HG02970 (cell line): ENCODE measurements around the gene YBX2.

Source experiments
- ATAC-seq: cut with Tn5 transposase; IDR thresholded peaks from one replicate; pipeline ENCODE4 v1.9.1; 2021; ENCODE audit warnings: mild to moderate bottlenecking, moderate library complexity, moderate number of reproducible peaks; ENCODE audit not compliant: unreplicated experiment, low FRiP score

YBX2 gene

GRCh38 chr17:7306911-7307685, 12.7 kb upstream of the YBX2 start, which contains the start of gene EIF5A:
TSS of gene EIF5A (plus strand) at chr17:7307628. CDS start at chr17:7309636, 2,008 bp downstream.
- peak; percentile 68 for ATAC-seq

DNA sequence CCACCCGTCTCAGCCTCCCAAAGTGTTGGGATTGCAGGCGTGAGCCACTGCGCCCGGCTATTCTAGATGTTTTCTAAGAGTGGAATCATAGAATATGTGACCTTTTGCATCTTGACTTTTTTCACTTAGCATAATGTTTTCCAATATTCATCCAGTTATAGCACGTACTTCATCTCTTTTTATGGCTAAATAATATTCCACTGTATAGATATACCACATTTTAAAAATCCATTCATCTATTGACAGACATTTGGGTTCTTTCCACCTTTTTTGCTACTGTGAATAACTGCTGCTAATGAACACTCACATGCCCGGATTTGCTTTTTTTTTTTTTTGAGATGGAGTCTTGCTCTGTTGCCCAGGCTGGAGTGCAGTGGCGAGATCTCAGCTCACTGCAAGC, 9.7 kb upstream of the YBX2 start:
- ATAC-seq = no peak

GRCh38 chr17:7296189-7296861, 1.9 kb upstream of the YBX2 start:
- no peak for ATAC-seq

- no peak for ATAC-seq
Measured at GRCh38 chr17:7295230-7296180, 1.1 kb upstream of the YBX2 start.

DNA sequence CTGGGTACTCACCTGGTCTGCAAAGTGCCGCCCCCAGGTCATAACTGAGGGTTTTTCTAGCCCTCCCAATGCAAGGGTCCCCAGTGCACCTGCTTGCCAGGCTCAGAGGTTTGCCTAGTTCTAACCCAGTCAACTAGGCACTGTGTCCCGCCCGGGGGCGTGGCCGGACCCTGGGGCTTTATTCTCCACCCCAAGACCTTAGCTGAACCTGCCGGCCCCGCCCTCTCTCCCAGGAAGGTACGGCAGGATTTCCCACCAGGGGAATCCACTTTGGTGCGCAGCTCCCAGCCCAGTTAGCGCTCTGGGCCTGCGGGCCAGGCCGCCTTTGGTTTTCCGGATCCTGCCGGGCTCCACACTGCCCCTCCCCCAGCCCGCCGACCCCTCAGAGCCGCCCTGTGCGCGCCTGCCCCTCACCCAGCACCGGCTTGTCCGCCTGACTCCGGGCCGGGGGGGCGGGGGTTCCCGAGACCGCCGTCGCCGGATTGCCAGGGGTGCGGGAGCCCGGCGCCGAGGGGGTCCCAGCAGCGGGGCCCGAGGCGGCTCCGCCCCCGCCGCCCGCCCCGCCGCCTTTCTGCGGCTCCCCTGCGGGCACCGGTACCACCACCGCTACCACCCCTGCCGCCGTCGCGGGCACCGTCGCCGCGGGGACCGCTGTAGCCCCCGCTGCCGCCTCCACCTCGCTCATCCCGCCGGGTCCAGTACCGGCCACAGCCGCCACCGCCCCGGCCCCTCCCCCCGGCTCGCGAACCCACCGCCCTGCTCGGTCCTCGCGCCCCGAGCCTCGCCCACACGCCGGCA, 424 bp downstream of the YBX2 start:
- no peak for ATAC-seq

- ATAC-seq = no peak
Measured at GRCh38 chr17:7293159-7293558, 1.3 kb downstream of the YBX2 start.

DNA sequence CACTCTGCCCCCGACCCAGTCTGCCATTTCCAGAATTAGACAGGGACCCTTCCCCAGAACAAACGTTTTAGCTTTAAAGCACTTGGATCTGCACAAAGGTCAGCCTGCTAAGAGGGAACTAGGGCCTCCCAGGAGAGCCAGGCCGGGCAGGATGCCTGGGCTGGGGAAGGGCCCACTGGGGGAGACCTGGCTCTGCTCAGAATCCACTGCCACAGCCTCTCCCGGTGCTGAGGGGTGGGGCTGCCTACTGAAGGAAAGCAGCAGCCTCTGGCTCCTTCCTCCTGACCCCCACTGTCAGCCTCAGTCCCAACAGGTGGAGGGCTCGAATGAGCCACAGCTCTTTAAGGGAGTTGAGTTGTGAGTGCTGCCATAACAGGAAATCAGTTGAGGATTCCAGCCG, 1.7 kb downstream of the YBX2 start:
- no peak for ATAC-seq

- ATAC-seq = no peak
Measured at GRCh38 chr17:7292194-7292593, 2.2 kb downstream of the YBX2 start.

DNA sequence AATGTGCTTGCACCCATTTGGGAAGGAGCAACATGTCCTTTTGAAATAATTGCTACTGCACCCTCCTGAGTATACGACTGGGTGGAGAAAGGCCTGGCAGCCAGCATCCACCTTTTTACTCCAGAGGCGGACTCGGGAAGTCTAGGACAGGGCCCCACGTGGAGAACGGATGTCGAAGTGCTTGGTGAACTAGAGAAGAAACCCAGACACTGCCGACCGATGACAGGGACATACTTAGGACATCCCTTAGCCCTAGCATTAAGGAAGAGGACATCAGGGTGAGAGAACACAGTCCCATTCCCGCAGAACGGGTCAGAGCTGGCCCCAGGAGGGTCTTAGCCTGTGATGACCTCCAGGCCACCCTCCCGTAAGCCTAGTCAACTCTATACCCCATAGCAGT, 3.8 kb downstream of the YBX2 start:
- ATAC-seq = no peak

DNA sequence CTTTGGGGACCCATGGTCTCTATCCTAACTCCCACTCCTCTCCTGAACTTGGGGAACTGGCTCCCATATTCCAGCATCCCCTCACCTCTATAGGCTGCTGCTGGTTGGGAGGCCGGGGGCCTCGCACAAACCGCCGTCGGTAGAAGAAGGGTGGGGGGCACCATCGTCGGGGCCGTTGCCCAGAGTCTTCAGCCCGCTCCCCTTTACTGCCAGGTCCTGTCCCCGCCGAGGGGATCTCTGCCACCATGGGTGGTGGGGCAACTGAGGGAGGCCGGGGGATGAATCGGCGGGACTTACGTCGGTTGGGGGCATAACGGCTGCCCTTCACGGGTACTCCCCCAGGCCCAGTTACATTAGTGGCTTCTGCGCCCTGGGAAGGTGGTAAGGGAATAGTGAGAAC, 4.3 kb downstream of the YBX2 start:
- ATAC-seq = no peak

DNA sequence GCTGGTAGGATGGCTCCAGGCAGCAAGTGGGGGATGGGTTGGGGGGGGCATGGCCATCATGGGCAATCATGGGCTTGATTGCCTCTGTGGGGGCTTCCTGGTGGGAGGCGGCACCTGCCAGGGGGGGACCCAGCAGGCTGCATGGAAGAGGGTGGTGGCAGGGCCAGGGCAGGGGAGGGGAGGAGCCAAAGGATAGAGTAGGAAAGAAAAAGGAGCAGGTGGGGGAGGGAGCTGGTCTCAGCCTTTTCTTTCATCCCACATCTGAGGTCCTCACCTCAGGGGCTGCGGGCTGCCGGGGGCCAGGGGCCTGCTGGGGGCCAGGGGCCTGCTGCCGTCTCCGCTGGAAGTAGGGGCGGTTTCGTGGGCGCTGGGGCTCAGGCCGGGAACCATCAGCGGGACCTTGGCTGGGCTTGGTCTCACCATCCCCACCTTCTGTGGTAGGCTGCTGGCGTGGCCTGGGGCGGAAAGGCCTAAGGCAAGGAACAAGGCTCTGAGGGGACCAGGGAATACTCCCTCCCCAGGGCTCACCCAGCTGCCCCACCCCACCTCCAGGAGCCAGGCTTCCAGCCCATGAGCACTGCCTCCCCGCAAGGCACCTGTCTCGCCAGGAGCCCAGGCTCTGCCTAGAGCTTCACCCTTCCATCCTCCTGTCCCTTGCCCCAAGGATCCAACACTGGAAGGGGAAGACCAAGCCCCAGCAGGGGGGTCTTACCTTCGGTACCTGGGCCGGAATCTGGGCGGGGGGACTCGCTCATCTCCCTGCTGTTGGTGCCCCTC, 5.0 kb downstream of the YBX2 start:
- no peak for ATAC-seq

GRCh38 chr17:7285679-7286078, 8.8 kb downstream of the YBX2 start:
- ATAC-seq = no peak

DNA sequence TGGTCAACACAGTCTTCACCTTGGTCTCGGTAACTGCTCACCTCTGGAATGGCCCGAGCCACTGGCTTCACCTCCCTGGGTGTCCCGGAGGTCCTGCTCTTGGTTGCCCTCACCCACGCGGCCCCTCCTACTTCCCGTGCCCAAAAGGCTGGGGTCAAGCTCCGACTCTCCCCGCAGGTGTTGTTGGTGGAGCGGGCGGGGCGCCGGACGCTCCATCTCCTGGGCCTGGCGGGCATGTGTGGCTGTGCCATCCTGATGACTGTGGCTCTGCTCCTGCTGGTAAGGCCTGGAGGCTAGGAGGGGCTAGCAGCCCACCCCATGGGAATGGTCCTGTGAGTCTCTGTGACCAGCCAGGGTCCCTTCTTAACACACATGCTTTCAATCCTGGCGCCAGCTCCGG, 9.5 kb downstream of the YBX2 start:
- no peak for ATAC-seq

DNA sequence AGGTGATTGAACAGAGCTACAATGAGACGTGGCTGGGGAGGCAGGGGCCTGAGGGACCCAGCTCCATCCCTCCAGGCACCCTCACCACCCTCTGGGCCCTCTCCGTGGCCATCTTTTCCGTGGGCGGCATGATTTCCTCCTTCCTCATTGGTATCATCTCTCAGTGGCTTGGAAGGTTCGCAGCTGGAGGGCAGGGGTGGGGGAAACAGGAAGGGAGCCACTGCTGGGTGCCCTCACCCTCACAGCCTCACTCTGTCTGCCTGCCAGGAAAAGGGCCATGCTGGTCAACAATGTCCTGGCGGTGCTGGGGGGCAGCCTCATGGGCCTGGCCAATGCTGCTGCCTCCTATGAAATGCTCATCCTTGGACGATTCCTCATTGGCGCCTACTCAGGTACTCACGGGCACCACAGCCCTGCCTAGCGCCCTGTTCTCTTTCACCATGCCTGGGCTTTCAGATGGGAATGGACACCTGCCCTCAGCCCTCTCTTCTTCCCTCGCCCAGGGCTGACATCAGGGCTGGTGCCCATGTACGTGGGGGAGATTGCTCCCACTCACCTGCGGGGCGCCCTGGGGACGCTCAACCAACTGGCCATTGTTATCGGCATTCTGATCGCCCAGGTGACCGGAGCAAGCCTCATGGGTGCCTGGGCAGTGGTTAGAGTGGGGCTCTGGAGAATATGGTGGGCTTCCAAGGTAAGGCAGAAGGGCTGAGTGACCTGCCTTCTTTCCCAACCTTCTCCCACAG, 10.8 kb downstream of the YBX2 start:
- ATAC-seq = no peak

GRCh38 chr17:7282752-7283321, 11.6 kb downstream of the YBX2 start:
- ATAC-seq = no peak

DNA sequence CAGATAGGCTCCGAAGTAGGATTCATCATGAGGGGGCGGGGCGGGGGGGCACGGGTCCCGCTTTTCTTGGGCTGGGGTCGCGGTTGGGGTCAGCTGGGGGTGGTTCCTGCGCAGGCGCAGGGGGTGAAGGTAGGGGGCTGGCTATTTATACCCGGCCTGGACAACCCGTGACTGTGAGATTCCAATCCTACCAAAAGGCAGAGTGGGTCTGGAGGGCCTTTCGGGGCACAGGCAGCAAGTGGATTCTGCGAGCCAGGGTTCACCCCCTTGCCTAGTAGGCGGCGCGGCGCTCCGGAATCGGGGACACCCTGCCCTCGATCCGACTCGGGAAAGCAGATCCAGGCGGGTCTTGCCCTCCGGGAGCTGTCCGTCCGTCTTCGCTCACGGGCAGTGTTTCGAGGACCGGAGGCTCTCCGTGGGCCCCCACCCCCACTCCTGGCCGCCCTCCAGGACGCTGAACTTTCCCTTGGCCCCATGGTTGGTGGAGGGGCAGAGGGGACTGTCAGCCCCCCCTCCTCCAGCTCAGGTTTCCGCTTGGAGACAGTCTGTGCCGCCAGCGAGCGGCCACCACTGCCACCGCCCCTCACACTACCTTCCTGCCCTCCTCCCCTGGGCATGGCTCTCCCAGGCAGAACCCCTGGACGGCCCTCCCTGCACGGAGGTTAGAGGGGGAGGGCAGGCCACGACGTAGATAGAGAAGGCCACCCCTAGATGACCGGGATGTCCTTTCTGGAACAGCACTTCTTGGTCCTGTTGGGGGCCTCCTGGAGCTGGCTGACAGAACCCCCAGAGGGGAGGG, 12.3 kb downstream of the YBX2 start:
- no peak for ATAC-seq

DNA sequence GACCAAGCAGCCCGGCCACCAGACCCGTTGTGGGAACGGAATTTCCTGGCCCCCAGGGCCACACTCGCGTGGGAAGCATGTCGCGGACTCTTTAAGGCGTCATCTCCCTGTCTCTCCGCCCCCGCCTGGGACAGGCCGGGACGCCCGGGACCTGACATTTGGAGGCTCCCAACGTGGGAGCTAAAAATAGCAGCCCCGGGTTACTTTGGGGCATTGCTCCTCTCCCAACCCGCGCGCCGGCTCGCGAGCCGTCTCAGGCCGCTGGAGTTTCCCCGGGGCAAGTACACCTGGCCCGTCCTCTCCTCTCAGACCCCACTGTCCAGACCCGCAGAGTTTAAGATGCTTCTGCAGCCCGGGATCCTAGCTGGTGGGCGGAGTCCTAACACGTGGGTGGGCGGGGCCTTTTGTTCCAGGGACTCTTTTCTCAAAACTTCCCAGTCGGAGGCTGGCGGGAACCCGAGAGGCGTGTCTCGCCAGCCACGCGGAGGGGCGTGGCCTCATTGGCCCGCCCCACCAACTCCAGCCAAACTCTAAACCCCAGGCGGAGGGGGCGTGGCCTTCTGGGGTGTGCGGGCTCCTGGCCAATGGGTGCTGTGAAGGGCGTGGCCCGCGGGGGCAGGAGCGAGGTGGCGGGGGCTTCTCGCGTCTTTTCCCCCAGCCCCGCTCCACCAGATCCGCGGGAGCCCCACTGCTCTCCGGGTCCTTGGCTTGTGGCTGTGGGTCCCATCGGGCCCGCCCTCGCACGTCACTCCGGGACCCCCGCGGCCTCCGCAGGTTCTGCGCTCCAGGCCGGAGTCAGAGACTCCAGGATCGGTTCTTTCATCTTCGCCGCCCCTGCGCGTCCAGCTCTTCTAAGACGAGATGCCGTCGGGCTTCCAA, 13.1 kb downstream of the YBX2 start, which contains the start of gene SLC2A4:
Gene SLC2A4 (plus strand): TSS at position 645 of the 879 bp plus-strand sequence. CDS start 217 bp downstream, at position 862.
- ATAC-seq = peak; percentile 44
